22Rv1 (cell line): ENCODE data around the gene ARAP2.

Experiments used
- H3K27ac ChIP-seq: fragments of 450-650 bp; 2 replicates; pipeline ENCODE4 v1.5.1; 2017
- CTCF ChIP-seq: fragments of 450-650 bp; IDR thresholded peaks from 2 replicates; pipeline ENCODE4 v1.5.1; 2017; ENCODE audit warnings: mild to moderate bottlenecking
- ZFX ChIP-seq: fragments of 450-650 bp; IDR thresholded peaks from 2 replicates; pipeline ENCODE4 v1.6.1; 2017; ENCODE audit warnings: antibody characterized with exemption, borderline replicate concordance

The ARAP2 gene

GRCh38 chr4:36067116-36067515, 177.2 kb downstream of the ARAP2 start:
- TF ChIP-seq ZFX = no peak
- TF ChIP-seq CTCF = no peak
- no peak overlapping the region for H3K27ac ChIP-seq

GRCh38 chr4:36065274-36065871, 178.9 kb downstream of the ARAP2 start:
- TF ChIP-seq ZFX (no peak), CTCF (no peak)
- H3K27ac ChIP-seq = no peak overlapping the region

- no peak for TF ChIP-seq CTCF
- no peak for TF ChIP-seq ZFX
- no peak overlapping the region for H3K27ac ChIP-seq
Measured at GRCh38 chr4:36064117-36064516, 180.2 kb downstream of the ARAP2 start.

- TF ChIP-seq CTCF (no peak), ZFX (no peak)
Measured at GRCh38 chr4:36056136-36056535, 188.2 kb downstream of the ARAP2 start.

GRCh38 chr4:36054694-36055422, 189.5 kb downstream of the ARAP2 start:
- TF ChIP-seq CTCF (no peak), ZFX (no peak)
- no peak overlapping the region for H3K27ac ChIP-seq

More at GRCh38 chr4:36056136-36056535, 188.2 kb downstream of the ARAP2 start:
- H3K27ac ChIP-seq = no peak overlapping the region

- TF ChIP-seq CTCF = no peak
- H3K27ac ChIP-seq = no peak overlapping the region
Measured at GRCh38 chr4:36053930-36054329, 190.4 kb downstream of the ARAP2 start.

GRCh38 chr4:36051634-36052033, 192.7 kb downstream of the ARAP2 start:
- TF ChIP-seq CTCF = no peak
- no peak for TF ChIP-seq ZFX
- H3K27ac ChIP-seq = no peak overlapping the region
